Right atrium auricular region (tissue), 2 donors: ENCODE results near the gene TMEM150C. TPM values are rescaled to one million over a fixed set of nuclear protein-coding genes. Genes with fewer than 3 reads are reported as not detected.

ENCODE experiments used
- DNase-seq: peaks from one replicate; pipeline ENCODE4 v3.0.0-alpha.2; 2019; ENCODE audit warnings: low spot score
- H3K27ac ChIP-seq, 2 donors: fragments of 200-600 bp; sonication (generic); 1 replicate in 1 of 2; 2 replicates in 1 of 2; pipeline ENCODE4 v1.5.1; 2016 to 2019
- H3K27me3 ChIP-seq, 2 donors: fragments of 200-600 bp; sonication (generic); one replicate each; pipeline versions ENCODE4 v1.5.1 to v1.6.0; 2017 to 2019
- H3K36me3 ChIP-seq: fragments of 200-600 bp; sonication (generic); one replicate; pipeline ENCODE4 v1.5.1; 2016
- H3K4me1 ChIP-seq, 2 donors: fragments of 200-600 bp; sonication (generic); one replicate each; pipeline versions ENCODE4 v1.5.1 to v1.6.0; 2017 to 2019
- H3K4me3 ChIP-seq, 2 donors: fragments of 200-600 bp; sonication (generic); 1 replicate in 1 of 2; 2 replicates in 1 of 2; pipeline ENCODE4 v1.5.1; 2017 to 2019; ENCODE audit warnings: mild to moderate bottlenecking in 1 of 2, moderate library complexity in 1 of 2
- H3K9me3 ChIP-seq, 2 donors: fragments of 200-600 bp; sonication (generic); one replicate each; pipeline ENCODE4 v1.5.1; 2019
- total RNA-seq, 2 donors: library from RNA; depleted of rRNA; stranded (reverse); fragments of >200 nt; gene quantifications; one replicate each; pipeline ENCODE4 v1.1.0, GENCODE V29; 2016
- TF ChIP-seq, protein P1 (sequence below), 2 donors: fragments of 200-600 bp; sonication (generic); IDR thresholded peaks; one replicate each; pipeline ENCODE4 v1.5.1; 2019; ENCODE audit warnings: antibody characterized with exemption in 2 of 2

TMEM150C gene
- total RNA-seq, 2 donors from 2014 or later, result 14.2 to 21.2 TPM

DNA sequence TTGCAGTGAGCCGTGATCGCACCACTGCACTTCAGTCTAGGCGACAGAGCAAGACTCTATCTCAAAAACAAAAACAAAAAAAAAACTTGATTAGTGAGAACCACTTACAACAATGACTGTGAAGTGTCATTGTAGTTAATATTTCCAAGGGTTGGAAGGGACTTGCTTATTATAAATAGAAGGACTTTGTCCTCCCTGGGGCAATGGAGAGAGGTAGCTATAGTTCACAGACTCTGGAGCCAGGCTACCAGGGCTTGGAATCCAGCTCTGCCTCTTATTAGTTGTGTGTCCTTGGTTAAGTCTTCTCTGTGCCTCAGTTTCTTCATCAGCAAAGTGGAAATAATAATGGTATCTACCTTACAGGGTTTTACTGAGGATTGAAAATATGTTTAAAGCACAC, 51.6 kb downstream of the TMEM150C start:
- TF ChIP-seq, protein P1, sequence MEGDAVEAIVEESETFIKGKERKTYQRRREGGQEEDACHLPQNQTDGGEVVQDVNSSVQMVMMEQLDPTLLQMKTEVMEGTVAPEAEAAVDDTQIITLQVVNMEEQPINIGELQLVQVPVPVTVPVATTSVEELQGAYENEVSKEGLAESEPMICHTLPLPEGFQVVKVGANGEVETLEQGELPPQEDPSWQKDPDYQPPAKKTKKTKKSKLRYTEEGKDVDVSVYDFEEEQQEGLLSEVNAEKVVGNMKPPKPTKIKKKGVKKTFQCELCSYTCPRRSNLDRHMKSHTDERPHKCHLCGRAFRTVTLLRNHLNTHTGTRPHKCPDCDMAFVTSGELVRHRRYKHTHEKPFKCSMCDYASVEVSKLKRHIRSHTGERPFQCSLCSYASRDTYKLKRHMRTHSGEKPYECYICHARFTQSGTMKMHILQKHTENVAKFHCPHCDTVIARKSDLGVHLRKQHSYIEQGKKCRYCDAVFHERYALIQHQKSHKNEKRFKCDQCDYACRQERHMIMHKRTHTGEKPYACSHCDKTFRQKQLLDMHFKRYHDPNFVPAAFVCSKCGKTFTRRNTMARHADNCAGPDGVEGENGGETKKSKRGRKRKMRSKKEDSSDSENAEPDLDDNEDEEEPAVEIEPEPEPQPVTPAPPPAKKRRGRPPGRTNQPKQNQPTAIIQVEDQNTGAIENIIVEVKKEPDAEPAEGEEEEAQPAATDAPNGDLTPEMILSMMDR (IDR thresholded peaks at IDR 0.05), result no peak
- no peaks in the 10 kb centered on the region for H3K4me1 ChIP-seq
- no peaks in the 10 kb centered on the region for H3K27me3 ChIP-seq
- no peak for DNase-seq
- no peaks in the 10 kb centered on the region for H3K9me3 ChIP-seq
- H3K27ac ChIP-seq, result no peak overlapping the region
- H3K36me3 ChIP-seq, result no peaks in the 10 kb centered on the region
- no peak overlapping the region for H3K4me3 ChIP-seq

DNA sequence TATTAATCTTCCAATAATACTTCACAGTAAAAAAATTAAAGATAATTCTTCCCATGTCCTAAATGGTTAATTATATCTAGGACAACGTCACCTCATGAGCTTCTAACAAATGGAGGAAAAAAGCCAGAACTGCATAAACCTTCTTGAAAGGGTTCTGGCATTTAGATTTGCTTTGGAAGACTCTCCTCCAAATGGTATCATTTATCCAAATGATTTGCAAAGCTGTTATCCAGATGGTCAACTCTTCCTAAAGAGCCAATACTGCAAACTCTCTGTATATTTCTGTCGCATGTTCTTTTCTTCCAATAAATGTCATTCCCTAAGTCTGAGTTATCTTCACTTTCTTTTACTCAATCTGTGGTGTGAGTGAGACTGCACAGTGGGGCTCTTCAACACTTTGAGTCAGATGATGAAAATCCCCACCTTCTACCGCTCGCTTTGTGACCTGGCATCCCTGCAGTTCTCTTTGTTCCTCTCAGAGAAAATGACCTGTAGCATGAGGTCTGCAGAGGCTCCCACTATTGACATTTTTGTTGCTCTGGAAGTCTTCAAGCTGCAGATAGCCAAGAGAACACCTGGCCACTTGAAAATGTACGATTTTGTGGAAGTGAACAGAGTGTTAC, 52.9 kb downstream of the TMEM150C start:
- Histone ChIP-seq H3K27ac (no peak overlapping the region), H3K9me3 (no peaks in the 10 kb centered on the region), H3K4me1 (no peaks in the 10 kb centered on the region), H3K36me3 (no peaks in the 10 kb centered on the region), H3K4me3 (no peak overlapping the region), H3K27me3 (no peaks in the 10 kb centered on the region)
- no peak for DNase-seq
- TF ChIP-seq, protein P1 (IDR thresholded peaks at IDR 0.05), result no peak

DNA sequence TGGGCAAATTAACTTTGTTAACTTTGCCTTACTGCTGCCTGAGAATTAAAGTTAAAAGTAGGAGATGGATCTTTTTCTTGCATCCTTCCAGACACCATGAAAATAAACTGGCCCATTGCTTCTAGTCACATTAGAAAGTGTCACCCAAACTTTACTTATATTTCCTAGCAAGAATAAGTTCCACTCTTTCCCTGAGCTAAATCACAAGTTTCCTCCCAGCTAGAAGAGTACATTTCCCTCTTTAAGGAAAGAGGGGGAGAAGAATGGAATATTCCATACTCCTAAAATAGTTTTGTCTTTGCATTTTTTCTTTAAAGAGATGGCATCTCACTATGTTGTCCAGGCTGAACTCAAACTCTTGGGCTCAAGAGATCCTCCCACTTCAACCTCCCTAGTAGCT, 53.8 kb downstream of the TMEM150C start:
- no peak for DNase-seq
- H3K27ac ChIP-seq, result no peak overlapping the region
- H3K4me1 ChIP-seq, result no peaks in the 10 kb centered on the region
- H3K9me3 ChIP-seq, result no peaks in the 10 kb centered on the region
- H3K36me3 ChIP-seq, result no peaks in the 10 kb centered on the region
- no peak overlapping the region for H3K4me3 ChIP-seq
- TF ChIP-seq, protein P1 (IDR thresholded peaks at IDR 0.05), result no peak
- H3K27me3 ChIP-seq, result no peaks in the 10 kb centered on the region

DNA sequence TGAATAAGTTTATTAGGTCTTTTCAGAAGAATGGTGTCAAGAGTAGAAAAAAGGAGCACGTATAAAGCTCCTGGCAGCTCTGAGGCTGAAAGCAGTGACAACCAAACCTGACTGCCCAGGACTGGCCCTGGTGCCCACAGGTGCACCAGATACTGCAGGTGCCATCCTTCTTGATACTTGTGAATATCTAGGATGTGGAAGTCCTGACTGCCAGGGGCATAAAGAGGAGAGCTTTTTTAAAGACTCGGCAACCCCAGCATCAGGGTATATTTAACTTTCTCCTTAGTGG, 60.7 kb downstream of the TMEM150C start:
- no peak overlapping the region for H3K4me3 ChIP-seq
- DNase-seq, result no peak
- H3K4me1 ChIP-seq, result no peaks in the 10 kb centered on the region
- no peaks in the 10 kb centered on the region for H3K9me3 ChIP-seq
- no peak overlapping the region for H3K27ac ChIP-seq
- TF ChIP-seq, protein P1 (IDR thresholded peaks at IDR 0.05), result no peak
- H3K36me3 ChIP-seq, result no peaks in the 10 kb centered on the region
- H3K27me3 ChIP-seq, result no peaks in the 10 kb centered on the region

DNA sequence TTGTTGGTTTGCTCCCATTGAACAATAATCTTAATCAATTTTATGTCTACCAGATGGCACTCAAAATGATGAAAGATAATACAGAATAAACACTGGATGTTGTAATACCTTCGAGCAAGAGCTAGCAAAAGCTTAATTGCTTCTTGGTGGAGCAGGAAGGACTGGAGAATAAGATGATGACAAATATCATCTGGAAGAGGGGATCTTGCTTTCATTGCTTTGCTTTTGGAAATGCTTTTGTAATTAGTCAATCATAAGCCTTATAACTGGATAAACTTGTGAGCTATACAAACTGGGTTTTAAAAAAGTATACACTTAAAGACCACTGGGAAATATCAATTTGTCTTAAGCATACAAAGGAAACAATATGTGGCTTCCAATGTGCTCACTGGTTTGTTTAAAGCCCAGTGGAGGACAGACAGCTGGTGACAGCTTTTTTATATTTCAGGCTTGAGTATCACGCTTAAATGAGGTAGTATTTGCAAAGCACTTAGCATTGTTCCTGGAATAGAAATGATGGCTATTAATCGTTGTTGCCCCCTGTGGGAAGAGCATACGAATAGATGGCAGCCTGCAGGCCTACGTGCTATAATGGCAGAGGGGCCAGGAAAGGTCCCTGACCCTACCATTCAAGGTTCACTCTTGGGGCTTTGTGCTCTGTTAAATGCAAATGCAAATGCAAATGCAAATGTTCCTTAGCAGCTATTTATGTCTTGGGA, 61.2 kb downstream of the TMEM150C start:
- Histone ChIP-seq H3K4me3 (no peak overlapping the region), H3K27ac (no peak overlapping the region), H3K4me1 (no peaks in the 10 kb centered on the region), H3K27me3 (no peaks in the 10 kb centered on the region), H3K36me3 (no peaks in the 10 kb centered on the region), H3K9me3 (no peaks in the 10 kb centered on the region)
- TF ChIP-seq, protein P1 (IDR thresholded peaks at IDR 0.05), result no peak
- DNase-seq, result no peak
